ENCODE data around the gene COA1. TPM values are rescaled to one million over a fixed set of nuclear protein-coding genes. Genes with fewer than 3 reads are reported as not detected.
A peak's percentile ranks its signal among the peaks of the same experiment; 100 is the strongest.

The COA1 gene
- polyA plus RNA-seq, 1 donor from 2014 or later: 157 TPM

GRCh38 chr7:43619213-43620012, 109.9 kb downstream of the COA1 start:
- Histone ChIP-seq H3K4me3 (ENCODE audit: low read length) (no peak overlapping the region), H3K79me2 (replicated peaks; ENCODE audit: insufficient read depth, low read length) (no peaks in the 10 kb centered on the region), H3F3A (ENCODE audit: insufficient read depth, low read length, poor library complexity, severe bottlenecking) (no peaks in the 10 kb centered on the region), H4K20me1 (ENCODE audit: insufficient read depth) (no peaks in the 10 kb centered on the region), H3K9me2 (ENCODE audit: insufficient read depth, low read length) (no peaks in the 10 kb centered on the region), H3K9ac (ENCODE audit: low read length) (no peak overlapping the region), H2AFZ (ENCODE audit: low read depth, low read length) (no peak overlapping the region), H3K27me3 (ENCODE audit: insufficient read depth, low read depth, low read length) (no peaks in the 10 kb centered on the region), H3K36me3 (ENCODE audit: insufficient read depth, low read length) (no peaks in the 10 kb centered on the region), H3K27ac (ENCODE audit: low read length) (no peak overlapping the region), H3K9me3 (ENCODE audit: low read length) (no peaks in the 10 kb centered on the region), H3K4me2 (ENCODE audit: low read length) (no peak overlapping the region)
- TF ChIP-seq EP300 (conservative IDR thresholded peaks at IDR 0.05; ENCODE audit: poor library complexity, severe bottlenecking) (no peak), POLR2AphosphoS5 (IDR thresholded peaks at IDR 0.05) (no peak), RAD21 (conservative IDR thresholded peaks at IDR 0.05) (no peak), REST (IDR thresholded peaks at IDR 0.05; ENCODE audit: borderline replicate concordance) (no peak), SMC3 (conservative IDR thresholded peaks at IDR 0.05; ENCODE audit: poor library complexity) (no peak), CTCF (IDR thresholded peaks at IDR 0.05; ENCODE audit: poor library complexity, severe bottlenecking) (no peak)

- Histone ChIP-seq H3K27ac (ENCODE audit: low read length) (no peak overlapping the region), H3K36me3 (ENCODE audit: insufficient read depth, low read length) (no peaks in the 10 kb centered on the region), H4K20me1 (ENCODE audit: insufficient read depth) (no peaks in the 10 kb centered on the region), H3K79me2 (replicated peaks; ENCODE audit: insufficient read depth, low read length) (no peaks in the 10 kb centered on the region), H3F3A (ENCODE audit: insufficient read depth, low read length, poor library complexity, severe bottlenecking) (no peaks in the 10 kb centered on the region), H3K4me3 (ENCODE audit: low read length) (no peak overlapping the region), H3K9me2 (ENCODE audit: insufficient read depth, low read length) (no peaks in the 10 kb centered on the region), H2AFZ (ENCODE audit: low read depth, low read length) (peak overlapping the region; percentile 31), H3K27me3 (ENCODE audit: insufficient read depth, low read depth, low read length) (no peaks in the 10 kb centered on the region), H3K4me2 (ENCODE audit: low read length) (no peak overlapping the region), H3K9ac (ENCODE audit: low read length) (no peak overlapping the region), H3K9me3 (ENCODE audit: low read length) (no peaks in the 10 kb centered on the region)
- TF ChIP-seq REST (IDR thresholded peaks at IDR 0.05; ENCODE audit: borderline replicate concordance): no peak
- TF ChIP-seq CTCF (IDR thresholded peaks at IDR 0.05; ENCODE audit: poor library complexity, severe bottlenecking): no peak
- TF ChIP-seq EZH2 (IDR thresholded peaks at IDR 0.05; ENCODE audit: borderline replicate concordance, insufficient read depth, low read length, poor library complexity, severe bottlenecking): no peak
- no peak for TF ChIP-seq EP300 (conservative IDR thresholded peaks at IDR 0.05; ENCODE audit: poor library complexity, severe bottlenecking)
- no peak for TF ChIP-seq MXI1 (conservative IDR thresholded peaks at IDR 0.05; ENCODE audit: poor library complexity, severe bottlenecking)
- TF ChIP-seq POLR2AphosphoS5 (IDR thresholded peaks at IDR 0.05): no peak
- TF ChIP-seq SMC3 (conservative IDR thresholded peaks at IDR 0.05; ENCODE audit: poor library complexity): no peak
- no peak for TF ChIP-seq RAD21 (conservative IDR thresholded peaks at IDR 0.05)
- TF ChIP-seq TAF1 (IDR thresholded peaks at IDR 0.05; ENCODE audit: low read depth): no peak
These were observed 111.2 kb downstream of the COA1 start for GRCh38 chr7:43618073-43618472.

Measured in neural cell (in vitro differentiated cells).